D341Med (cell line): ENCODE results near the gene SGMS2.

Source experiments
- DNase-seq: peaks from one replicate; pipeline ENCODE4 v3.0.0; 2012; ENCODE audit warnings: low spot score

The SGMS2 gene

DNA sequence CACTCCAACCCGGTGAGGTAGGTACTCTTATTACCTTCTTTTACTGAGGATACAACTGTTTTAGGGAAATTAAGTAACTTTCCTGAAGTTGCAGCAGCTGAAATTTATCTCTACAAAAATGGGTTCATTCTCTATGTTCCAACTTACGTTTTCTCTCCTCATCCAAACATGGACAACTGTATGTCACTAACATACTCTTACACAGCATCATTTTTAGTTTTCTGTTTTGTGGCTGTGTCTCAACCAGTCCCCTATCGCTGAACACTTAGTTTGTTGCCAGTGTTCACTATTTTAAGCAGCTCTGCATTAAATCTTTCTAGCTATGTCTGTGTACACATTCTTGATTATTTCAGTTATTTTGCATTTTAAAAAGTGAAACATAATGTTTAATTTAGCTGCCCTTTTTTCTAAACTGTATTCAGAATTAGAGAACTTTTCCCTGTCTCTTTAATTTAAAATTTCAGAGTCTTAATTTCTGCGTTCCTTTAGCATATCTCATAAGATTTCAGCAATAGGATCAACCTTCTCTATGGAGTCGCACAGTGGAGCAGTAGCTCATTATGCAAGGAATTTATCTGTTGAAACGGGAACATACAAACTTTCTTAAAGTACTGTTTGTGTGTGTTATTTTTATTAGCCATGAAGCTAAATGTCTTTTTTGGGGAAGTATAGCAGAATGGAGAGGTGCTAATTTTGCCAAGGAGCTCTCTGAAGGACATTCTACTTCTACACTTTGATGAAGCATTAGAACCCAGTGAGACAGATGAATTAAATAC, 3.8 kb downstream of the SGMS2 start:
- DNase-seq = no peak

DNA sequence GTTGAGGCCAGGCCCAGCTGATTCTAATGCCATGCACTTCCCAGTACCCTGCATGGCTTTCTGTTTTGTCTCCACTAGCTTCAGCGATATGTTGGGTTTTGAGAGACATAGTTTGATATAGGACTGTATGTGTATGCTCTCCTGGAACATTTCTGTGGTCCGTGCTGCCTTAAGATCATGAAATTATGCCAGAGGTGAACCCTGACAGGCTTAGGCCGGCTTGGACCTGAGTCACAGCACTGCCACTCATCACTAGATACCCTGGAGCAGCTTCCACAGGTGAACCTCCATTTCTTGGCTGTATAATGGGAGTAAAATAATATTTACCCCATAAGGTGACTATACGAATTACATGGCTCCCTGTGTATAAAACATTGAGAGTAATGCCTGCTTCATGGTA, 6.4 kb downstream of the SGMS2 start:
- no peak for DNase-seq

DNA sequence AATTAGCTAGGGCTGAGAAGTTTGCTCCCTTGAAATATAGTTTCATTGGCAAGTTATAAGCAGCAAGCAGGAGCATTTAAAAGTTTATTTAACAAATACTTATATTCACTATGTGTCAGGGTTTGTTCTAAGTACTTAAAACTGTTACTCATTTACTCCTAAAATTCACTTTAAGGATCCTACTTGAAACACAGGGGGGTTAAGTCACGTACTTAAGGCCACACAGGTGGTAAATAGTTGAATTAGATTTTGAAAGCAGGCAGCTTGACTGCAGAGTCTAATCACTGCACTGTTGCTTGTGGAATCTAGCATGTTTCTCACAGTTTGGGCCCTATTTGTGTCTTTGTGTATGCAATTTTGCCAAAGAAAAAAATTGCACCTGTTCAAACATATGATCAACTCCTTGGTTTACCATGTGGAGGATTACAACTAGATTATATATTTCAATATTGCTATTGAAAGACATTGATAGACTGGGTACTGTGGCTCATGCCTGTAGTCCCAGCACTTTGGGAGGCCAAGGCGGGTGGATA, 7.6 kb downstream of the SGMS2 start:
- no peak for DNase-seq

DNA sequence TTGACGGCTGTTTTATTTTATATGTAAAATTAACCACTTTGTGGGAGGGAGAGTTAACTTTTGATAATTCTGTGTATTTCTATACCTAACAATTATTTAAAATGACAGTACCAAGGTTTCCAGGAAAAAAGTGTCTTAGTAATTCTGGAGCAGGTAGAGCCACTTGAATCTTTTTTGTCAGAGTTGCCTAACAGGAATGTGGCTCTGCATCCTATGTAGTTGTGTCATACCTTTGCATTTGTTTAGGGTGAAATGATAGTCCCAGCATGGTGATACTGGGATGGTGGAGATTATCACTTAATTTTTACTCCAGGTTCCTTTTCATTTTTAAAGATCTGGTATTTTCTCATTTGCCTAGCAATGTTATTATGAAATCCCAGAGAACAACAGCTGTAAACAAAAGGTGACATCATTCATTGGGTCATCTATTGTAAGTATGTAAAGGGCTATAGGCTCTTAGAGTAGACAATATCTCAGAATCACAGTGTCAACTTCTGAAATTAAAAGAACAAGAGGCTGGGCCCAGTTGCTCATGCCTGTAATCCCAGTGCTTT, 9.6 kb downstream of the SGMS2 start:
- DNase-seq = no peak

DNA sequence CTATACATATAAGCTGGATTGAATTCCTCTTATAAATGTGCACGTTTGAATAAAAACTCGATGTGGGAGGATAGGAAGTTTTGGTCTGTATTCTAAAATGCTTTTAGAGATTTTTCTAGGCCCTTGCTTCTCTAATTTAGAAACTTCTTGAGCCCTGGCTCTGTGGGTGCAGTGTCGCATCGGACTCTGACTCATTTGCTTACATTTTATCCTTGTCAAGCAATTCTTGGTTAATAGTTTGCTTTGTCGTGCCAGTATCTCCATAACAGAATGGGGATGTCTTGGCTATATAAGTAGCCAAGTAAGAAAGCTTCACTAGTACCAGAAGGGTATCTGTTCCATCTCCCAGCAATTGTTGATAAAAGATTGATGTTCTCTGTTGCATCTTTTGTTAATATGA, 10.7 kb downstream of the SGMS2 start:
- no peak for DNase-seq

DNA sequence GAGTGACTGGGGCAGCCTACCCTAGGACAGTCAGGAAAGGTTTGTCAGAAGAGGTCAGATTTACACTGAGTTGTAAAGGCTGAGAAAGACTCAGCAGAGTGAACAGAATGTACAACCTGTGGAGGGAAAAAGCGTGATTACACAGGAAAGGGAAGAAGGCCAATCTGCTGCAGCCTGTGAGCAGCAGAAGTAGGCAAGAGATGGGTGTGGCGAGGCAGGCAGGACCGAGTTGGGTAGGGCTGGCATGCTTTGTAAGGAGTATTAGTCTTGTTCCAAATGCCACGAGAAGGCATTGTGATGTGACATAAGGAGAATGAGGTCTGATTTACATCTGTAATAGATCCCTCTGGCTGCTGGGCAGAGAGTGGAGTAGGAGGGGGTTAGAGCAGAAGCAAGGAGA, 12.6 kb downstream of the SGMS2 start:
- no peak for DNase-seq

DNA sequence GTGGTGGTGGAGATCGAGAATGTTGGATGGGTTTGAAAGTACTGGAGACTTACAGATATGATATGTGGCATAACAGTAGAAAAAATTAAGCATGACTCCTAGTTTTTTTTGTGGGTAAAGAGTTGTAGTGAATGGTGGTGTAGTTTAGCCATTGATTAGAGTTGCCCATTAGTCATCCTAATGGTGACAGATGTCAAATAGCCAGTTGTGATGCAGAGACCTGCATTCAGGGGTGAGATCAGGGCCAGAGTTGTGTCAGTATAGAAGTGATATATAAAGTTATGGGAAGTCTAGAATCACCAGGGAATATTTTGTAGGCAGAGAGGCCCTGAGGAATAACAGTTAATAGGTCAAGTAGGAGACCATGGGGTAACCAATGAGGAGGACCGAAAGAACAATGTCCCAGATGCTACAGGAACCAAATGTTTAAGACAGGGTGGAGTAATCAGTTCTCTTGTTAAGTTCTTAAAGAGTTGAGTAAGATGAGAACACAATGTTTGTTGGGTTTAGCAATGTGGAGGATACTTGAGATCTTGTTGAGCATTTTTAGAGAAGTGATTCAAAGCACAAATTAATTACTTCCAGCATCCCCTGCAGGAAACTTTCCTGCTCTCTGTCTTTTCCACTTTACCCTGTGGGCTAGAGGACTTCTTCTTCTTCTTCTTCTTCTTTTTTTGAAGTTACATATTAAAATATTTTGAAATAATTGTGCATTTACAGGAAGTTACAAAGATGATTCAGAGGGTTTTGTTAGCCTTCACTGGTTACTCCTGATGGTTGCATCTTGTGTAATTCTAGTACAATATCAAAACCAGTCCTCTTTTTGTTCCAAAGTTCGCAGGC, 13.3 kb downstream of the SGMS2 start:
- DNase-seq = no peak

DNA sequence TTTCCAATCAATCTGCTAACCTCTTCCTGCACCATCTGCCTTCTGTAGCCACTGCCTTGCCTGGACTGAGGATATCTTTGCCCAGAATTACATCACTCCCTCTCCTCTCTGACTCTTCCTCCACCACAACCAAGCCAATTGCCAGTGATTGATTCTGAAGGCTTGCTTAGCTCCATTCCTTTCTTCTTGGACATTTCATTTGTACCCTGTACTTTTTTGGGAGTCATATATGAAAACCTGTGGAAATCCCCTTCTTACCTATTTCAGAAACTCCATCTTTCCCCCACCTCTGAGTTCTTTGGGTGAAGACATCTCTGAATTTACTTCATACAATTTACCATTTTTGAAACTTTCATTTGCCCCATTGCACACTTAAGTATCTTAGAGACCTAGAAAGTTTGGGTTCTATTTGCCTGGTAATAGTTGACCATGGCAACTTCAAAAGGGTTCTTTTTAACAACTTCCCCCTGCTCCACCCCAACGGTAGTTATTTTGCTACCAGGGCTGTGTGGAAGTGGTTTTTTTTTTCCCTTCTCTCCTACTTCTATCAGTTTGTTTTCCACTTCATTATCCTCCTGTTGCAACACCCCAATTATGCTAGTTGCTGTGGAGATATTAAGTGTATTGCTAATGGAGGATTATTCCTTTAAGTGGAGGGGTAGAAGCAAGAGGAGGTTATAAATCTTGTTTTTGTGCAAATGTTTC, 14.3 kb downstream of the SGMS2 start:
- no peak for DNase-seq

DNA sequence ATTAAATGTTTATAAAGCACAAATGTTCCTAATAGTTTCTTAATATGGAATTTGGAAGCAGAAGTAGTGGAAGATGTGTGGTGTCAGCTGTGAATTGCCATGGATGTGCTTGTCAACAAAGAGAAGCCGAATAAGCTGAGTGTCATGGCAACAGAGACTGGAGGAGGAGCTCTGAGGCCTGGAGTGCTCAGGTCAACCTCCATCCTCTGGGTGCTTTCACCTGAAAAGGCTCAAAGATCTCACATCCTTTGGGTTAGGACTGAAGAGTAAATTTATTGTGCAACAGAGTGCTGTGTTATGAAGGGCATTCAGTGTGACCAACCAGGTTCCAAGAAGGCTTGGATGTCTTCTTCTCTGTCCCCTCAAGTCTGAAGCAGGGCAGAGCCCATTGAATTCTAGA, 18.7 kb downstream of the SGMS2 start:
- DNase-seq = no peak

DNA sequence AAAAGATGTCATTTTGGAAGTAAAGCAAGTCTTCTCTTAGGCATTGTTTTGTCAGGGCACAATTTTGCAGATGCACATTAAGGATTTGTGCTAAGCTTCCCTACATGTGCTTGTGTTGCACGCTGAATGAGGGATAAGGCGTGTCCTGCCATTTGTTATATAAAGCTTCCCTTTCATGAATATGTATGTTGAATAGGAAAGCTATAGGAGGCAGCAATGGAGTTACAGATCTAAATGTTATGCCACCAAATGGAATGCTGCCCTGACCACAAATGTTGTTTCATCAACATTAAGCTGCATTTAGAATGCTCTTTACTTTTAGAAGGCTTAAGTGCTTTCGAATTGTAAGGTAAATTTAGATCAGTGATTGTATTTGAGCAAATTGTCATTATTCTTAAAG, 20.9 kb downstream of the SGMS2 start:
- DNase-seq = no peak

DNA sequence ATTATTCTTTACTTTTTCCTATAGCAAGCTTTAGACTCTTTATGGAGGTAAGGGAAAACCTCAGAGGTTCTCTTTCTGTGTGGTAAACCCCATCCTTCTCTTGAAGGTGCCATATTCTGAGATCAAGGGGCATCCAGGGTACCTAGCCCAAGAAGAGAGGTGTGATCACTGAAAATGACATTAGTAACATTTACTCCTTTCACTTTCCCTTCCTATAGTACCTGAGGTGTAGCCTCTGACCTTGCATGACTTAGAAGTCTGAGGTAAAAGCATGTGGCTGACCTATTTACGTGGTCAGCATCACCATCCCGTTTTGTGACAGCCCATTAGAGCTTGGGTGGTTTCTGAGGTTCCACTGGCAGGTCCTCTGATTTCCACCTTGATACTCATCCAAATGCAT, 25.7 kb downstream of the SGMS2 start:
- no peak for DNase-seq

DNA sequence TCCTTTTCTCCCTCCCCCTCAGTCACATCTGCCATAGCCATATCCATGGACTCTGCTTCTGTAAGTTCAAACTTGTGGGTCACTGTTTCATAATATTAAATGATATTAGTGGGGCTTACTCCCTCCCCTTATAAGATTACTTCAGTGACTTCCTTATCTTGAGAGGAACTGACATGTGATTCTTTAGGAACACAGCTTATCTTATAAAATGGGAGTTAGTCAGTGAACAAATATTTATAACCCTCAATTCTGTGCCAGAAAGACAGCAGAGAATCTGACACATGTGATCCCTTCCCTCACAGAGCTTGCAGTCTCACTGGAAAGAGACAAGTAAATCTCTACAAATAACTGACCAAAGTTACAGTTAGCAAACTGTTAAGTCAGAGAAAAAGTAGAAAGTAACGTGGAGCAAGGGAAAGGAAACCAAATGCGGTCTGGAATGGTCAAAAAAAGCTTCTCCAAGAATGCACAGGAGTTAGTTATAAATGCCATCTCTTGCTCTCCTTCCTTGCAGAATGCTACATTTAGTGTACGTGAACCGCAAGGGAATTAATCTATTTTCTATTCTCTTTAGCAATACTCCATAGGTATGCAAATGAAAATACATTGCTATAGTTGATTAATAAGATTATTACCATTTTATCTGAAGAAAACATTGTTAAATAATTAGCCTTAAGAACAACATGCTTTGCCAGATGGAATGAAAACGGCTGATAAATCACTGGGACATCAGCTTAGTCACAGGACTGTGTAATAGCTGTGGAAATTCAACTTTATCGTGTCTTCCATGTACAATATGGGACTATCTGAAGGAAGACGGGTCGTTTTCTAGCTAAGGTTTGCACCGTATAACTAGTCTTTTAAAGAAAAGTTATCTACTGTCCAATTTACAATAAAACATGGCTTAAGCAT, 29.0 kb downstream of the SGMS2 start:
- no peak for DNase-seq

DNA sequence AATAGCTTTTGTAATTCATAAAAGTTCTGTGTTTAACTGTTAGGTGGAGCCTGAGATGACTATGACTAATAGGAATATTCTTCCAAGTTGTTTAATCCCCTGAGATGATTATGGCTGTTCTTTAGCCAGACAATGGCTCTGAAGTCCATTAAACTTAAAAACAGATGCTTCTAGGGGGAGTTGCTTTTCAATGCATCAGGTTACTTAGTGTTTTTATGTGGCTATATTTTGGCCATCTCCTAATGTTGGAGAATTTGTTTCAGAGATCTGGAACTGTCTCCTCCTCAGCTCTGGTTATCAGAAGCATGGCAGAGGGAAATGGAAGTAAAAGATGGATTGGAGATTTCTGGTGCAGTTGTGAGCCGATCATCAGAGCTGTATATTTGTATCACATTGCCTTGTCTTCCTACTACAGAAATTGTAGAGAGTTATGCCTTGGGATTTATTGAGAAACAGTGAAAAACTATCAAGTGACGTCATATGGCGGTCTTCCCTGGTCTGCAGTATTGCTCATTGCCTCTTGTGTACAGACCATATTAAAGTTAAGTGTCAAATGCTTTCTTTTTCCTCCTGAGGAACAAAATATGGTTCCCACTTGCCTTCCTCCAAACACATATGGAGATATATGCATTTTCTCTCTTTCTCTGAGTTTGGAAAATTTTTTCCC, 29.8 kb downstream of the SGMS2 start:
- no peak for DNase-seq

DNA sequence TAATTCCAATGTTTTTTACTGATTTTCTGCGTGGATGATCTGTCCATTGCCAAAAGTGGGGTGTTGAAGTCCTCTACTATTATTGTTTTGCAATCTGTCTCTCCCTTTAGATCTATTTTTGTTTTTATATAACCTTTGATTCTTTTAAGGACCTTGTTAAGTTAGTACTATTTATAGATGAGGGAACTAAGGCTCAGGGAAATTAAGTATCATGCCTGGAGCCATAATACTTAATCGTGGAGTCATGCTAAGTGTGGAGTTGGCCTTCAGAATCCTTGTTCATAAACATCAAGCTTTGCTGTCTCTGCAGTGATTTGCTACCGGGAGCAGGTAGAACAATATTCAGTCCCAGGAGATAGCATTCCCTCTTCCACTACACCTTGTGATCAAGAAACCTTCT, 31.0 kb downstream of the SGMS2 start:
- DNase-seq = no peak

DNA sequence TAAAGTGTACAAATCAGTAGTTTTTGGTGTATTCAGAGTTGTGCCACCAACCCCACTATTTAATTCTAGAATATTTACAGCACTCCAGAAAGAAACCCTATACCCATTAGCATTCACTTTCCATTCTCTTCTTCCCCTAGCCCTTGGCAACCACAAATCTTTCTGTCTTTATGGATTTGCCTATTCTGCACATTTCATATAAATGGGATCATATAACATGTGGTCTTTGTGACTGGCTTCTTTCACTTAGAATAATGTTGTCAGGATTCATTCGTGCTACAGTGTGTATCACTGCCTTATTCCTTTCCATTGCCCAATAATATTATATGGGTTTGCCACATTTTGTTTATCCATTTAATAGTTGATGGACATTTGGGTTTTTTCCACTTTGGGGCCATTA, 32.2 kb downstream of the SGMS2 start:
- DNase-seq = no peak

DNA sequence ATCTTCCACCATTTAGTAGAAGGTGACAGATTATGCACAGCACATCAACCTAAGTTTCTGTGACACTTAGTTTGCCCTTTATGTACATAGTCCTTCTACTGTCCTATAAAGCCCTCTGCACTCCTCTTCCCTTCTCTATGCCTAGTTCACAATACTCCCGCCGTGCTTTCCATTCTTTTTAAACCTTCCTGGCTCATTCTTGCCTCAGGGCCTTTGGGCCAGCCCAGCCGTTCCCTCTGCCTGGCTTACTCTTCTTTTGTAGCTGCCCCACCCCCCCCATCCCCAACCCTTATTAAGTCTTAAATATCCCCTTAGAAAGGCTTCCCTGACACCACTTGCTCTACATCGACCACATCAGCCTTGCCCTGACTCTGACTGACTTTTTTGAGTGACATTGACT, 33.0 kb downstream of the SGMS2 start:
- DNase-seq = no peak

DNA sequence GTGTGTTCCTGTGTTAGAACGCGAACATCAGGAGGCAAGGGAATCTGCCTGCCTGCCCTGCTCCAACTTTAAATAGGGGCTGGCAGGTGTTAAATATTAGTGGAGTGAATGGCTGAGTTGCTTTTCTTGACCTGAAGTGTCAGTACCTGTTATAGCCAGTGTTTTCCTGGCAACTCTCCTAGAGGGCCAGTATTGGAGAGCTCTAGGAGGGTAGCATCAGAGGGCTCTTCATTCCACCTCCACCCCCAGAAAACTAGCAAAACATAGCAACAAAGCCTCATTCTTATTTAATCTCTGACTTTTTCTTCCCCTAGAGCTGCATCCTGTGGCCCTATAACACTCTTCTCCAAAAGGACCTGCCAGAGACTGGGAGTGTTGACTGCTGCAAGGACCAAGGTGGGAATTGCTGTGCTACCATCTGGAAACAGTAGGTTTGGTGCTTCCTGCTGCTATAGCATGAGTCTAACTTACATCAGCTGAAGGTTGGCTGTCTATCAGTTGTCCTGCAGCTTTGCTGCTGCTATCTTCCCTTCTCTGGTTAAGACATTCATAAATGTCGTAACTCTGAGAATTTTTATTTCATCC, 33.5 kb downstream of the SGMS2 start:
- DNase-seq = no peak

DNA sequence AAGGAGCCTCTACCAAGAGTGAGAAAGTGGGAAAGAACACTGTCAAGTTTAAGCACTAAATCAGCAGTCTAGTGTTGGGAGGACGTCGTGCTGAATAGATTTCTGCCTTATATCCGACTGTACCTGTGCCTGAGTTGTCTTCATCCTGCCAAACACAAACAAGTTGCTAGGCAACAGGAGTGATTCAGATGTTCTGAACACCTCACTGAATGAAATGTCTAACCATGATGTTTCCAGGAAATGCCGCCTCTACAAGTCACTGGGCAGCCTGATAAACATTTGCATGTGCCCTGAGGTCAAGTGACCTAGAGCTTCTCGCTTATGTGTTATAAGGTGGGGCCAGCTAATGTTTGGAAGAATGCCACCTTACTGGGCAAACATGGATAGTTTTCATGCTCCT, 37.9 kb downstream of the SGMS2 start:
- DNase-seq = no peak

DNA sequence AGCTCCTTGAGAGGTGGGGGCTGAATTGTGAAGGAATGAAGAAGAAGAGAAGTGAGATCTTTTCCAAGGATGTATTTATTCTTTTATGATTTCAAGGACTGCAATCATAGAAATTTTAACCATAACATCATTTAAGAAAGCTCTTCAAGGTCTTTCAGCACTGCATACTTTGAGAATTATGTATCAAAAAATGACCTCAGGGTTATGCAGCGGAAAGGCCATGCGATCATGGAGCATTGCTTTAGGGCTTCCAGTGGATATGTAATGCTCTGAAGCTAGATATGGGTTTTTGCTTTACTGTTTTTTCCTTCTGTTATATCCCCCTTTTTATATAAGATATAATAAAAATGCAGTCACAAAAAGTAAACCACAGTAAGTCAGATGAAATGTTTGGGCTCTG, 38.7 kb downstream of the SGMS2 start:
- DNase-seq = no peak

DNA sequence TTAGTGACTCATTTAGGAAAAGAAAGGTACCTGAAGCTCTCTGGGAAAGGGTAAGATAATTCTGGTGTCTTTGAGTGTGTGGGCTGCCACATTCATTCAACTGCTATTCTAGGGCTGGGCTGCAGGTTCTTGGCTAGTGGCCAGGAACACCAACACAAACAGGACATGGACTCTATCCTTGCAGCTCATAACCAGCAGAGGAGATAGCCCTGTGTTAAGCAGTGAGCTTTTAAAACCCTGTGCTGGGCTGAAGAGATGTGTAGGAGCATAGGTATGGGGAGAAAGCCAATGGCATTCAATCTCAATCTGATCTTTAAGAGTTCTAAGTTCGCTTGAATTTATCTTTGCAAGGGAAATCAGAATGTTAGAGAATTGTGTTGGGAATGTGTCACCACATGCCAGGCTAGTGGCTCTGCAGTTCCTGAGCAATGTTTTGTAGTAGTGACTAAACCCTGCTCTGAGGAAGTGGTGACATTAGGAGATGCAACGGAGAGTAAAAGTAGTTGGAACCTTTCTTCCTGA, 39.2 kb downstream of the SGMS2 start:
- peak; percentile 16 for DNase-seq
